WTC11 (cell line): ENCODE results near the gene ZIC4. TPM values are rescaled to one million over a fixed set of nuclear protein-coding genes. Genes with fewer than 3 reads are reported as not detected.

Source experiments
- ATAC-seq: fragments of 200-7000 bp; cut with Tn5 transposase; 2 replicates; pipeline ENCODE4 v1.10.0; 2021; ENCODE audit warnings: mild to moderate bottlenecking, moderate library complexity
- CTCF ChIA-PET: fragments of 300-600 bp; sonication (Branson Sonifier 250); formaldehyde crosslinking; loops from one replicate; lab custom pipeline; 2021; ENCODE audit warnings: antibody characterized with exemption; lab: Charles Lee
- POLR2A ChIA-PET: fragments of 350-600 bp; sonication (Branson Sonifier 250); formaldehyde crosslinking; loops from one replicate; lab custom pipeline; 2021; ENCODE audit warnings: antibody characterized with exemption; lab: Charles Lee
- DNase-seq: peaks from one replicate; pipeline ENCODE4 v3.0.0; 2021; ENCODE audit warnings: low spot score
- H3K27ac Mint-ChIP-seq: 2 replicates; pipeline ENCODE4 v1.8.0; 2021; ENCODE audit warnings: mixed read lengths
- H3K27me3 Mint-ChIP-seq: 2 replicates; pipeline ENCODE4 v1.8.0; 2021; ENCODE audit warnings: low read depth, mild to moderate bottlenecking, moderate library complexity, mixed read lengths
- H3K36me3 Mint-ChIP-seq: 2 replicates; pipeline ENCODE4 v1.8.0; 2021; ENCODE audit warnings: mixed read lengths
- H3K4me1 Mint-ChIP-seq: 2 replicates; pipeline ENCODE4 v1.8.0; 2022; ENCODE audit warnings: mixed read lengths
- H3K4me3 Mint-ChIP-seq: 2 replicates; pipeline ENCODE4 v1.8.0; 2021; ENCODE audit warnings: mild to moderate bottlenecking, moderate library complexity, mixed read lengths
- H3K9me3 Mint-ChIP-seq: 2 replicates; pipeline ENCODE4 v1.8.0; 2021; ENCODE audit warnings: mixed read lengths
- AFF4 ChIP-seq: sonication (generic); formaldehyde crosslinking; IDR thresholded peaks from 2 replicates; pipeline ENCODE4 v1.8.1; 2023; ENCODE audit warnings: mild to moderate bottlenecking, missing genetic modification reagents, borderline replicate concordance
- AR ChIP-seq: fragments of 250-450 bp; sonication (Bioruptor Pico); IDR thresholded peaks from 2 replicates; pipeline ENCODE4 v1.9.0; 2021; ENCODE audit warnings: mild to moderate bottlenecking
- ATF1 ChIP-seq: sonication (generic); formaldehyde crosslinking; IDR thresholded peaks from 2 replicates; pipeline ENCODE4 v1.8.1; 2023; ENCODE audit warnings: mild to moderate bottlenecking, moderate library complexity, missing genetic modification reagents
- CREB1 ChIP-seq: sonication (generic); formaldehyde crosslinking; IDR thresholded peaks from 2 replicates; pipeline ENCODE4 v1.8.0; 2023; ENCODE audit warnings: mild to moderate bottlenecking, missing genetic modification reagents
- ELF4 ChIP-seq: sonication (generic); formaldehyde crosslinking; IDR thresholded peaks from 2 replicates; pipeline ENCODE4 v1.8.1; 2022; ENCODE audit warnings: low read depth, mild to moderate bottlenecking, moderate library complexity, missing genetic modification reagents
- EMX1 ChIP-seq: fragments of 250-450 bp; sonication (Bioruptor Pico); IDR thresholded peaks from 2 replicates; pipeline ENCODE4 v1.8.0; 2021; ENCODE audit warnings: mild to moderate bottlenecking
- ESRRA ChIP-seq: sonication (generic); formaldehyde crosslinking; IDR thresholded peaks from 2 replicates; pipeline ENCODE4 v1.8.1; 2022; ENCODE audit warnings: mild to moderate bottlenecking, missing genetic modification reagents, borderline replicate concordance
- ETV6 ChIP-seq: sonication (generic); formaldehyde crosslinking; IDR thresholded peaks from 2 replicates; pipeline ENCODE4 v1.8.1; 2022; ENCODE audit warnings: mild to moderate bottlenecking, missing genetic modification reagents
- FOXK1 ChIP-seq: sonication (generic); formaldehyde crosslinking; IDR thresholded peaks from 2 replicates; pipeline ENCODE4 v1.8.0; 2022; ENCODE audit warnings: mild to moderate bottlenecking, moderate library complexity, missing genetic modification reagents
- GTF2I ChIP-seq: fragments of 250-450 bp; sonication (Bioruptor Pico); conservative IDR thresholded peaks from 2 replicates; pipeline ENCODE4 v1.4.0; 2021; ENCODE audit warnings: mild to moderate bottlenecking
- JAZF1 ChIP-seq: fragments of 250-450 bp; sonication (Bioruptor Pico); IDR thresholded peaks from 2 replicates; pipeline ENCODE4 v1.9.0; 2021; ENCODE audit warnings: moderate library complexity, mild to moderate bottlenecking, inconsistent platforms
- MLX ChIP-seq: sonication (generic); formaldehyde crosslinking; IDR thresholded peaks from 2 replicates; pipeline ENCODE4 v1.8.1; 2023; ENCODE audit warnings: mild to moderate bottlenecking, missing genetic modification reagents, moderate library complexity
- MXD4 ChIP-seq: fragments of 250-450 bp; sonication (Bioruptor Pico); IDR thresholded peaks from 2 replicates; pipeline ENCODE4 v1.8.0; 2021; ENCODE audit warnings: mild to moderate bottlenecking, moderate library complexity, borderline replicate concordance
- PRRX2 ChIP-seq: fragments of 250-450 bp; sonication (Bioruptor Pico); IDR thresholded peaks from 2 replicates; pipeline ENCODE4 v1.8.0; 2021; ENCODE audit warnings: mild to moderate bottlenecking
- SMAD3 ChIP-seq: sonication (generic); formaldehyde crosslinking; IDR thresholded peaks from 2 replicates; pipeline ENCODE4 v1.8.0; 2022; ENCODE audit warnings: missing genetic modification reagents, mild to moderate bottlenecking, borderline replicate concordance
- SMAD4 ChIP-seq: sonication (generic); formaldehyde crosslinking; IDR thresholded peaks from 2 replicates; pipeline ENCODE4 v1.8.0; 2022; ENCODE audit warnings: mild to moderate bottlenecking, missing genetic modification reagents
- TCF7 ChIP-seq: sonication (generic); formaldehyde crosslinking; IDR thresholded peaks from 2 replicates; pipeline ENCODE4 v1.8.0; 2022; ENCODE audit warnings: mild to moderate bottlenecking, low read depth, missing genetic modification reagents, moderate library complexity
- TEAD1 ChIP-seq: sonication (generic); formaldehyde crosslinking; IDR thresholded peaks from 2 replicates; pipeline ENCODE4 v1.8.0; 2022; ENCODE audit warnings: mild to moderate bottlenecking, missing genetic modification reagents
- USF1 ChIP-seq: sonication (generic); formaldehyde crosslinking; IDR thresholded peaks from 2 replicates; pipeline ENCODE4 v1.8.0; 2022; ENCODE audit warnings: mild to moderate bottlenecking, missing genetic modification reagents
- ZBTB21 ChIP-seq: sonication (generic); formaldehyde crosslinking; IDR thresholded peaks from 2 replicates; pipeline ENCODE4 v1.8.1; 2023; ENCODE audit warnings: mild to moderate bottlenecking, missing genetic modification reagents, borderline replicate concordance
- ZNF232 ChIP-seq: sonication (generic); formaldehyde crosslinking; IDR thresholded peaks from 2 replicates; pipeline ENCODE4 v1.8.0; 2022; ENCODE audit warnings: mild to moderate bottlenecking, missing genetic modification reagents
- ZNF671 ChIP-seq: fragments of 250-450 bp; sonication (Bioruptor Pico); IDR thresholded peaks from 2 replicates; pipeline ENCODE4 v1.8.0; 2021; ENCODE audit warnings: mild to moderate bottlenecking
- ZSCAN18 ChIP-seq: fragments of 250-450 bp; sonication (Bioruptor Pico); IDR thresholded peaks from 2 replicates; pipeline ENCODE4 v2.1.2; 2022; ENCODE audit warnings: mild to moderate bottlenecking, moderate library complexity
- total RNA-seq: library from RNA; stranded (reverse); gene quantifications from 3 replicates; pipeline ENCODE4 v1.2.3, GENCODE V29; 2021
- TF ChIP-seq, protein P1 (sequence below): fragments of 200-600 bp; IDR thresholded peaks from 2 replicates; pipeline ENCODE4 v1.8.0; 2022; ENCODE audit warnings: antibody characterized with exemption
- TF ChIP-seq, protein P2 (sequence below): sonication (generic); formaldehyde crosslinking; IDR thresholded peaks from 2 replicates; pipeline ENCODE4 v1.8.1; 2022; ENCODE audit warnings: low read depth, mild to moderate bottlenecking, moderate library complexity, missing genetic modification reagents, borderline replicate concordance

ZIC4 gene
- total RNA-seq, 1 experiment from 2014 or later = 3.5 TPM

DNA sequence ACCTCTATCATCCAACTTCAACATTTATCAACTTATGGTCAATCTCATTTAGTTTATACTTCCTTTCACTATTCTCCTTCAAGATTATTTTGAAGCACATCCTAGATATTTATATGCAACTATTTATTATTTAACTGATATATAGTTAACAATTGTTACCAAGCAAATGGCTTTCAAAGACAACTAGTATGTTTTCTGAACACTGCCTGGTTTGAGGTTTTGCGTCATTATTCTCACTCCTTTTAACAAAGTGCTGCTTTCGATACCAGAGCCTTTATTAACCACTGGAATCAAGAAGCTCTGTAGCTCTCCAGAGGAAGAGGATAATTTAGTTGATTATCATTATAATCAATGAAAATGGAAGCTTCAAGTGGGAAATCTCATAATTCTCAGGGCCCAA is 22.4 kb upstream of the ZIC4 start:
- no peak for DNase-seq
- peaks cover 27% of the 10 kb centered on the region for H3K27me3 Mint-ChIP-seq
- H3K9me3 Mint-ChIP-seq = no peaks in the 10 kb centered on the region
- H3K4me1 Mint-ChIP-seq = peaks cover 11% of the 10 kb centered on the region
- ATAC-seq = no peak
- CTCF ChIA-PET = interaction anchor here (0.5 to 1.8 kb wide), 2 partner anchors 45 to 47 kb away, joined by 6 read pairs; no protein-coding TSS in a partner anchor
- H3K27ac Mint-ChIP-seq = no peak overlapping the region
- no peaks in the 10 kb centered on the region for H3K36me3 Mint-ChIP-seq
- H3K4me3 Mint-ChIP-seq = no peak overlapping the region
- POLR2A ChIA-PET = interaction anchor here (1.2 kb wide), 1 partner anchor 32 kb away, joined by 3 read pairs; no protein-coding TSS in a partner anchor
- TF ChIP-seq CREB1 (CRISPR knock-in tag) = no peak
- no peak for TF ChIP-seq MXD4
- TF ChIP-seq ATF1 (CRISPR knock-in tag) = no peak
- TF ChIP-seq ETV6 (CRISPR knock-in tag) = no peak
- TF ChIP-seq PRRX2 (CRISPR knock-in tag) = no peak
- no peak for TF ChIP-seq ZNF232 (CRISPR knock-in tag)
- TF ChIP-seq, protein P1, sequence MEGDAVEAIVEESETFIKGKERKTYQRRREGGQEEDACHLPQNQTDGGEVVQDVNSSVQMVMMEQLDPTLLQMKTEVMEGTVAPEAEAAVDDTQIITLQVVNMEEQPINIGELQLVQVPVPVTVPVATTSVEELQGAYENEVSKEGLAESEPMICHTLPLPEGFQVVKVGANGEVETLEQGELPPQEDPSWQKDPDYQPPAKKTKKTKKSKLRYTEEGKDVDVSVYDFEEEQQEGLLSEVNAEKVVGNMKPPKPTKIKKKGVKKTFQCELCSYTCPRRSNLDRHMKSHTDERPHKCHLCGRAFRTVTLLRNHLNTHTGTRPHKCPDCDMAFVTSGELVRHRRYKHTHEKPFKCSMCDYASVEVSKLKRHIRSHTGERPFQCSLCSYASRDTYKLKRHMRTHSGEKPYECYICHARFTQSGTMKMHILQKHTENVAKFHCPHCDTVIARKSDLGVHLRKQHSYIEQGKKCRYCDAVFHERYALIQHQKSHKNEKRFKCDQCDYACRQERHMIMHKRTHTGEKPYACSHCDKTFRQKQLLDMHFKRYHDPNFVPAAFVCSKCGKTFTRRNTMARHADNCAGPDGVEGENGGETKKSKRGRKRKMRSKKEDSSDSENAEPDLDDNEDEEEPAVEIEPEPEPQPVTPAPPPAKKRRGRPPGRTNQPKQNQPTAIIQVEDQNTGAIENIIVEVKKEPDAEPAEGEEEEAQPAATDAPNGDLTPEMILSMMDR = no peak
- no peak for TF ChIP-seq TCF7 (CRISPR knock-in tag)
- TF ChIP-seq MLX = no peak
- TF ChIP-seq AFF4 (CRISPR knock-in tag) = no peak
- no peak for TF ChIP-seq EMX1 (CRISPR knock-in tag)

DNA sequence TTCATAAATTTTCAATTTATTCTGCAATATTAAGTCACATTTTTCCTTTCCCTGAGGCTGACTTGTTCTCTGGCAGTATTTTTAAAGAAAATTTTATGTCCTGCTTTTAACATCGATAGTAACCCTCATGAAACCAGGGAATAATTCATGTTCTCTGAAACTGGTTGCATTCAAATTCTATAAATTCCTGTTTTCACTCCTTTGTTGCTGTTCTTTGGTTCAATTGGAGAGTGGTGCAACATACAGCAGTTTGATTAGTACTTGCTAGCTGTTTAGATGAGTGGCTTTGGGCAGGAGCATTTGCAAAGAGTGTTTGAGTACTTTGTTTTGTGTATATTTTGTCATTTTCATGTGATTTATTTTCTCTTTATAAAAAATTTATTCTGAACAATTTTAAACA is 22.0 kb upstream of the ZIC4 start:
- DNase-seq (no peak), ATAC-seq (no peak)
- peaks cover 31% of the 10 kb centered on the region for H3K27me3 Mint-ChIP-seq
- ChIA-PET CTCF (interaction anchor here (1.8 kb wide), 1 partner anchor 44 kb away, joined by 6 read pairs; no protein-coding TSS in a partner anchor), POLR2A (interaction anchor here (1.2 kb wide), 1 partner anchor 31 kb away, joined by 3 read pairs; no protein-coding TSS in a partner anchor)
- H3K4me1 Mint-ChIP-seq = peaks cover 15% of the 10 kb centered on the region
- no peaks in the 10 kb centered on the region for H3K36me3 Mint-ChIP-seq
- no peak overlapping the region for H3K27ac Mint-ChIP-seq
- H3K9me3 Mint-ChIP-seq = no peaks in the 10 kb centered on the region
- H3K4me3 Mint-ChIP-seq = no peak overlapping the region
- TF ChIP-seq, protein P2, sequence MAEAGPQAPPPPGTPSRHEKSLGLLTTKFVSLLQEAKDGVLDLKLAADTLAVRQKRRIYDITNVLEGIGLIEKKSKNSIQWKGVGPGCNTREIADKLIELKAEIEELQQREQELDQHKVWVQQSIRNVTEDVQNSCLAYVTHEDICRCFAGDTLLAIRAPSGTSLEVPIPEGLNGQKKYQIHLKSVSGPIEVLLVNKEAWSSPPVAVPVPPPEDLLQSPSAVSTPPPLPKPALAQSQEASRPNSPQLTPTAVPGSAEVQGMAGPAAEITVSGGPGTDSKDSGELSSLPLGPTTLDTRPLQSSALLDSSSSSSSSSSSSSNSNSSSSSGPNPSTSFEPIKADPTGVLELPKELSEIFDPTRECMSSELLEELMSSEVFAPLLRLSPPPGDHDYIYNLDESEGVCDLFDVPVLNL (CRISPR knock-in tag) = no peak
- TF ChIP-seq ETV6 (CRISPR knock-in tag) = no peak
- no peak for TF ChIP-seq GTF2I (CRISPR knock-in tag)
- TF ChIP-seq AR (CRISPR knock-in tag) = no peak
- TF ChIP-seq SMAD4 (CRISPR knock-in tag) = no peak
- no peak for TF ChIP-seq ZBTB21
- TF ChIP-seq USF1 (CRISPR knock-in tag) = no peak
- TF ChIP-seq ESRRA = no peak
- no peak for TF ChIP-seq FOXK1 (CRISPR knock-in tag)
- TF ChIP-seq SMAD3 (CRISPR knock-in tag) = no peak
- no peak for TF ChIP-seq ZSCAN18 (CRISPR knock-in tag)
- no peak for TF ChIP-seq ELF4 (CRISPR knock-in tag)
- no peak for TF ChIP-seq JAZF1 (CRISPR knock-in tag)
- no peak for TF ChIP-seq ZNF671
- TF ChIP-seq TEAD1 (CRISPR knock-in tag) = no peak
